Transverse colon (tissue), 4 donors: Measurements from ENCODE around the gene RPTOR. TPM values are rescaled to one million over a fixed set of nuclear protein-coding genes. Genes with fewer than 3 reads are reported as not detected.

Source experiments
- DNase-seq: peaks from one replicate; pipeline ENCODE4 v3.0.0-alpha.2; 2019
- H3K27ac ChIP-seq, 4 donors: fragments of 200-600 bp; sonication (generic); 2 replicates each; pipeline ENCODE4 v1.5.1; 2016 to 2018; ENCODE audit warnings: inconsistent platforms in 4 of 4
- H3K27me3 ChIP-seq: fragments of 200-600 bp; sonication (generic); 2 replicates; pipeline ENCODE4 v1.5.1; 2017; ENCODE audit warnings: inconsistent platforms
- H3K36me3 ChIP-seq, 4 donors: fragments of 200-600 bp; sonication (generic); 2 replicates each; pipeline ENCODE4 v1.5.1; 2017 to 2019; ENCODE audit warnings: inconsistent platforms in 4 of 4
- H3K4me1 ChIP-seq, 4 donors: fragments of 200-600 bp; sonication (generic); 2 replicates each; pipeline ENCODE4 v1.5.1; 2017 to 2020; ENCODE audit warnings: inconsistent platforms in 4 of 4
- H3K4me3 ChIP-seq, 4 donors: fragments of 200-600 bp; sonication (generic); 1 replicate in 1 of 4; 2 replicates in 3 of 4; pipeline versions ENCODE4 v1.5.1 to v1.6.1; 2017 to 2019; ENCODE audit warnings: inconsistent platforms in 4 of 4
- H3K9me3 ChIP-seq, 2 donors: fragments of 200-600 bp; sonication (generic); 2 replicates each; pipeline ENCODE4 v1.5.1; 2017 to 2019; ENCODE audit warnings: inconsistent platforms in 2 of 2
- CTCF ChIP-seq, 5 experiments: fragments of 200-600 bp in 3 of 5; fragments of 450-650 bp in 2 of 5; sonication (generic) in 3 of 5; IDR thresholded peaks; 1 replicate in 2 of 5; 2 replicates in 3 of 5; pipeline ENCODE4 v1.5.1; 2016 to 2017; ENCODE audit warnings: antibody characterized with exemption in 5 of 5, inconsistent platforms in 3 of 5, mild to moderate bottlenecking in 2 of 5, moderate library complexity in 1 of 5
- EP300 ChIP-seq: sonication (generic); formaldehyde crosslinking; IDR thresholded peaks from one replicate; pipeline ENCODE4 v1.6.1; 2017; ENCODE audit warnings: antibody characterized with exemption, low read depth
- POLR2A ChIP-seq: fragments of 450-650 bp; IDR thresholded peaks from one replicate; pipeline ENCODE4 v1.6.1; 2016; ENCODE audit warnings: antibody characterized with exemption, mild to moderate bottlenecking, moderate library complexity
- POLR2AphosphoS5 ChIP-seq, 3 donors: sonication (generic); formaldehyde crosslinking; IDR thresholded peaks; one replicate each; pipeline ENCODE4 v1.6.1; 2016; ENCODE audit warnings: antibody characterized with exemption in 3 of 3
- WGBS, 2 donors: methylation state at CpG; one replicate each; pipeline ENCODE4 v1.1.5; 2018; ENCODE audit warnings: low coverage in 1 of 2; 5-methylcytosine and 5-hydroxymethylcytosine counted together
- in situ Hi-C, 4 donors: fragments of 200-750 bp; cut with MboI; loops; one replicate each; pipeline versions ENCODE4 v1.15.0 to v1.15.1; 2017; ENCODE audit warnings: low sequenced_read_pairs in 3 of 4, low pct_ligation_motif_present in 1 of 4, low pct_unique_long_range_greater_than_20kb in 1 of 4
- intact Hi-C: fragments of 100-400 bp; cut with DNase I; formaldehyde crosslinking; loops from one replicate; pipeline ENCODE4 v1.15.1; 2023; ENCODE audit warnings: low total_unique reads
- total RNA-seq, 4 donors: library from RNA; depleted of rRNA; stranded (reverse); fragments of >200 nt; gene quantifications; one replicate each; pipeline ENCODE4 v1.1.0, GENCODE V29; 2016

RPTOR gene
- total RNA-seq, 4 donors from 2014 or later = 28.9 to 79.3 (median 48.0) TPM

- in situ Hi-C loops = no loop called here
- Histone ChIP-seq H3K4me3 (no peak overlapping the region), H3K36me3 (no peaks in the 10 kb centered on the region), H3K27ac (no peak overlapping the region), H3K27me3 (no peaks in the 10 kb centered on the region), H3K4me1 (no peaks in the 10 kb centered on the region), H3K9me3 (no peaks in the 10 kb centered on the region)
- WGBS, 2 donors = 93% methylated on average over 13 of the region's 13 CpGs; no CpG with 5 or more reads in 1 of the 2 donors
- no peak for DNase-seq
- intact Hi-C loops = no loop called here
- TF ChIP-seq EP300 (no peak), CTCF (IDR thresholded peaks at IDR 0.05) (no peak), POLR2AphosphoS5 (IDR thresholded peaks at IDR 0.05) (no peak), POLR2A (no peak)
Measured at GRCh38 chr17:80727409-80727755, 182.7 kb downstream of the RPTOR start.

DNA sequence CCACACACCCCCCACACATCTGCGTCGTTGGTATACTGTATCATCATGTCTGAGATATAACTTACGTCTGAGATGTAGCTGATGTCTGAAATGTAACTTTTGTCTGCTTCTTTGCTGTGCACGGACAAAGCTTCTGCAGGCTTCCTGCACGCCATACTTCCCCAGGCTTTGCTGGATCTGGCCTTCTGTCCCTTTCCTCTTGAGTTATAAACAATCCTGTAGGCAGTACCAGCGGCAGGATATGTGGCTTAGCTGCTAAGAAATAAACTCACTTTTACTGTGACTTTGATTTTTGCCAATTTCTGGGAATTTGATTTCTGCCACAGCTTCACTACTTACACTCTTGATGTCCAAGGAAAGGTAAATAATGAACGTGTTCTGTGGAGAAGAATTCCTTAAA lies 184.4 kb downstream of the RPTOR start:
- intact Hi-C loops = no loop called here
- H3K4me3 ChIP-seq = no peak overlapping the region
- in situ Hi-C loops = no loop called here
- no peak overlapping the region for H3K27ac ChIP-seq
- no peaks in the 10 kb centered on the region for H3K36me3 ChIP-seq
- TF ChIP-seq POLR2AphosphoS5 (IDR thresholded peaks at IDR 0.05) (no peak), EP300 (no peak), CTCF (IDR thresholded peaks at IDR 0.05) (no peak), POLR2A (no peak)
- H3K27me3 ChIP-seq = no peaks in the 10 kb centered on the region
- no peaks in the 10 kb centered on the region for H3K4me1 ChIP-seq
- no peaks in the 10 kb centered on the region for H3K9me3 ChIP-seq
- no peak for DNase-seq
- 67 to 77% methylated on average over 1 to 7 of the region's 7 CpGs for WGBS, 2 donors

DNA sequence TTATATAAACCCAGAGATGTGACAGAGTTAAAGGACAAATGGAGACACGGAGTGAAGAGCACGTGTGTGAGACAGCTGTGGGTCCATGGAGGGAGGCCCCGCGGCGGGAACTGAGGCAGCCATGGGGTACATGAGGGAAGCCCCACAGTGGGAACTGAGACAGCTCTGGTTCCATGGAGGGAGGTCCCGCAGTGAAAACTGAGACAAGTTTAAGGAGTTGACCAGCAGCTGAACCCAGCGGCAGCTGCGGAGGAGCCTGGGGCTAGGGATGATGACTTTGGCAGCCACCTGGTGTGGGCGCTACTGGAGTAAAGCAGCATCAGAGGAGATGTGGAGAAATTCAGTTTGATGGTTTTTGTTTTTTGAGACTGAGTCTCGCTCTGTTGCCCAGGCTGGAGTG lies 185.1 kb downstream of the RPTOR start:
- no peak for TF ChIP-seq POLR2A
- TF ChIP-seq POLR2AphosphoS5 (IDR thresholded peaks at IDR 0.05) = no peak
- TF ChIP-seq CTCF (IDR thresholded peaks at IDR 0.05) = no peak
- TF ChIP-seq EP300 = no peak
- Histone ChIP-seq H3K27me3 (no peaks in the 10 kb centered on the region), H3K36me3 (no peaks in the 10 kb centered on the region), H3K4me1 (no peaks in the 10 kb centered on the region), H3K27ac (no peak overlapping the region), H3K9me3 (no peaks in the 10 kb centered on the region), H3K4me3 (no peak overlapping the region)
- WGBS, 2 donors = 80 to 85% methylated on average over 1 to 10 of the region's 10 CpGs
- in situ Hi-C loops = no loop called here
- DNase-seq = no peak
- intact Hi-C loops = no loop called here

DNA sequence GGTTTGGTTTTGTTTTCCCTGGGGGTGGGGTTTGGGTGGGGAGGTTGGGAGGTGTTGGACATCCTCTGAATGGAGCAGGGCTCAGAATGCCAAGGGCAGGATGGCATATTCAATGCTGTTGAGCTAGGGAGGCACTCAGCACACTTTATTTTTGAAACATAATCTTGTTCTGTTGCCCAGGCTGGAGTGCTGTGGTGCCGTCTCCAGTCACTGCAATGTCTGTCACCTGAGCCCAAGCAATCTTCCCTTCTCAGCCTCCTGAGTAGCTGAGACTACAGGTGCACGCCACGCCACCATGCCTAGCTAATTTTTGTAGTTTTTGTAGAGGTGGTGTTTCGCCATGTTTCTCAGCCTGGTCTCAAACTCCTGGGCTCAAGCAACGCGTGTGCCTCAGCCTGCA lies 186.1 kb downstream of the RPTOR start:
- intact Hi-C loops = no loop called here
- in situ Hi-C loops = no loop called here
- no peaks in the 10 kb centered on the region for H3K36me3 ChIP-seq
- 82% methylated on average over 6 of the region's 6 CpGs; no CpG with 5 or more reads in 1 of the 2 donors for WGBS, 2 donors
- no peak for DNase-seq
- no peak overlapping the region for H3K27ac ChIP-seq
- H3K9me3 ChIP-seq = no peaks in the 10 kb centered on the region
- H3K27me3 ChIP-seq = no peaks in the 10 kb centered on the region
- no peak for TF ChIP-seq POLR2A
- no peak for TF ChIP-seq EP300
- TF ChIP-seq POLR2AphosphoS5 (IDR thresholded peaks at IDR 0.05) = no peak
- no peak for TF ChIP-seq CTCF (IDR thresholded peaks at IDR 0.05)
- no peaks in the 10 kb centered on the region for H3K4me1 ChIP-seq
- H3K4me3 ChIP-seq = no peak overlapping the region
